Activated naive CD4-positive, alpha-beta T cell treated with anti-CD3 and anti-CD28 coated beads, Interleukin-2, amount 50 U/mL, for 72 hours (primary cell): ENCODE results near the gene C2CD3. TPM values are rescaled to one million over a fixed set of nuclear protein-coding genes. Genes with fewer than 3 reads are reported as not detected.

Experiments
- ATAC-seq, 2 donors: fragments of 150-1000 bp; cut with Tn5 transposase; 2 replicates each; pipeline ENCODE4 v1.10.0; 2021; ENCODE audit warnings: mild to moderate bottlenecking in 2 of 2, moderate library complexity in 2 of 2
- DNase-seq, 2 donors: peaks; one replicate each; pipeline ENCODE4 v3.0.0; 2021 to 2022; ENCODE audit warnings: low spot score in 2 of 2
- H3K27ac Mint-ChIP-seq, 2 donors: one replicate each; pipeline ENCODE4 v1.8.0; 2022; ENCODE audit warnings: mild to moderate bottlenecking in 2 of 2, mixed read lengths in 2 of 2
- H3K36me3 Mint-ChIP-seq, 2 donors: one replicate each; pipeline ENCODE4 v1.8.0; 2022; ENCODE audit warnings: mixed read lengths in 2 of 2
- H3K9me3 Mint-ChIP-seq, 2 donors: one replicate each; pipeline ENCODE4 v1.8.0; 2022; ENCODE audit warnings: mixed read lengths in 2 of 2
- total RNA-seq, 2 donors: library from RNA; stranded (reverse); gene quantifications; one replicate each; pipeline ENCODE4 v1.2.3, GENCODE V29; 2022

Gene C2CD3
- total RNA-seq, 2 donors from 2014 or later, result 28.6 to 42.8 TPM

DNA sequence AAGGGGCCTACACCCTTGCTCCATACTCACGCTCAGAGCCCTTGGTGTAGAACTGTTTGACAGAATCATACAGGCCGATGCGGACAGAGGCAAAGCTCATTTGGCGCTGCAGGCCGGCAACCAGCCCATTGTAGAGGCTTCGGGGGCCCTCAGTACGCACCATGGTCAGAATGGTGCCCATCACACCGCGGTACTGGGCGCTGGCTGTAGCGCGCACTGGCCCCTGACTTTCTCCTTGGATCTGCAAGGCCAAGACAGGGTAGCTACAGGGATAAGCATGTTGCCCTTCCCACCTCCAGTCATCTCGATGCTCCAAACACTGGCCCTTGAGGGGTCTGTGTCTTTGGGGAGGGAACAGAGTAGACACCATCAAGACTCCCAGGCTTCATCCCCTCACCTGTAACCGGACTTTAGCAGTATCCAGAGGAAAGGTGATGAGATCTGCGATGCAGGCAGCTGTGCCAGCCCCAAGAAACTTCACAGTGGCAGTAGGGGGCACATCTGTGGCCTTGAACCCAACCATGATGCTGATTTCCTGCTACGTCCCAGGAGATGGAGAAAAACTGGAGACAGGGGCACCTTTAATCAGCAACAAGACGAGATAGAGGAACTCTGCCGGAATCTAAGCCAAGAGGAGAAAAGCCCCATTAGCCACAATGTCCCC is 192.8 kb downstream of the C2CD3 start:
- Mint-ChIP-seq H3K27ac (peak overlapping the region; percentile 95 to 100), H3K36me3 (peaks cover 68 to 87% of the 10 kb centered on the region in 2 donors), H3K9me3 (no peaks in the 10 kb centered on the region)
- ATAC-seq (no peak), DNase-seq (no peak)

DNA sequence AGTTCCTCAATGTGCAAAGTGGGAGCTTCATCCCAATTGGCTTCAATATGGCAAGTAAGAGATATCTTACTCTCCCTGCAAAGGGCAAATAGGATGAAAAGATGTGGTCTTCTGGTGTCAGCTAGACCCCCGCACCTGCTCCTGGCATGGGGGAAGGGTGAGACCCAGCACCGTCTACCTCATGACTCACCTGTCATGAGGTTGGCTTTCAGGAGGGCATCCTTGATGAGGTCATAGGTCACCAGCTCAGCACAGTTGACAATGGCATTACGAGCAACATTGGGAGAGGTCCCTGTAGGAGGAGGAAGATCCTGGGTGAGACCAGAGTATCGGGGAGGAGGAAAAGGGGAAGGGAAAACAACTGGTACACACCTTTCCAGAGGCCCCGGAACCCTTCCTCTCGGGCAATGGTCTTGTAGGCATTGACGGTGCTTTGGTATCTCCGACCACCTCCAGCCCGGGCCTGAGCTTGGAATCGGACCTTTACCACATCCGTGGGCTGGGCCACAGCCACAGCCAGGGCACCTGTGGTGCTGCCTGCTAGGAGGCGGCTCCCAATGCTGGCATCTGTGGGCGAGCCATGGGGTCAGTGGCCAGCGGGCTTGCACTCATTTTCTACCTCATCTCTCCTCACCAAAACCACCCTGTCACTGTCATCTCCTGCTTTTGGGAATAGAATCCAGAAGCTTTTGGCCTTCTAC is 194.2 kb downstream of the C2CD3 start:
- peaks cover 56 to 74% of the 10 kb centered on the region in 2 donors for H3K36me3 Mint-ChIP-seq
- peak overlapping the region; percentile 63 to 95 for H3K27ac Mint-ChIP-seq
- no peak for ATAC-seq
- no peaks in the 10 kb centered on the region for H3K9me3 Mint-ChIP-seq
- DNase-seq, result no peak

DNA sequence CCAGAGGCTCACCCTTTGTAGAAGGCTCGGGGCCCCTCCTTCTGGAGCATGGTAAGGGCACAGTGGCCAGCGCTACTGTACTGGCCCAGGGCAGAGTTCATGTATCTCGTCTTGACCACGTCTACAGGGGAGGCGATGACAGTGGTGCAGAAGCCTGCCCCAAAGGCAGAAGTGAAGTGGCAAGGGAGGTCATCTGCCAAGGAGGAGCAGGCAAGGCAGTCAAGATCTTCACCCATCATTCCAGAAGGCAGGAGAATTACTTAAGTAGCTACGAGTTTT is 195.4 kb downstream of the C2CD3 start:
- Mint-ChIP-seq H3K36me3 (peaks cover 45 to 62% of the 10 kb centered on the region in 2 donors), H3K27ac (peak overlapping the region; percentile 42 to 85), H3K9me3 (no peaks in the 10 kb centered on the region)
- no peak for DNase-seq
- ATAC-seq, result no peak

DNA sequence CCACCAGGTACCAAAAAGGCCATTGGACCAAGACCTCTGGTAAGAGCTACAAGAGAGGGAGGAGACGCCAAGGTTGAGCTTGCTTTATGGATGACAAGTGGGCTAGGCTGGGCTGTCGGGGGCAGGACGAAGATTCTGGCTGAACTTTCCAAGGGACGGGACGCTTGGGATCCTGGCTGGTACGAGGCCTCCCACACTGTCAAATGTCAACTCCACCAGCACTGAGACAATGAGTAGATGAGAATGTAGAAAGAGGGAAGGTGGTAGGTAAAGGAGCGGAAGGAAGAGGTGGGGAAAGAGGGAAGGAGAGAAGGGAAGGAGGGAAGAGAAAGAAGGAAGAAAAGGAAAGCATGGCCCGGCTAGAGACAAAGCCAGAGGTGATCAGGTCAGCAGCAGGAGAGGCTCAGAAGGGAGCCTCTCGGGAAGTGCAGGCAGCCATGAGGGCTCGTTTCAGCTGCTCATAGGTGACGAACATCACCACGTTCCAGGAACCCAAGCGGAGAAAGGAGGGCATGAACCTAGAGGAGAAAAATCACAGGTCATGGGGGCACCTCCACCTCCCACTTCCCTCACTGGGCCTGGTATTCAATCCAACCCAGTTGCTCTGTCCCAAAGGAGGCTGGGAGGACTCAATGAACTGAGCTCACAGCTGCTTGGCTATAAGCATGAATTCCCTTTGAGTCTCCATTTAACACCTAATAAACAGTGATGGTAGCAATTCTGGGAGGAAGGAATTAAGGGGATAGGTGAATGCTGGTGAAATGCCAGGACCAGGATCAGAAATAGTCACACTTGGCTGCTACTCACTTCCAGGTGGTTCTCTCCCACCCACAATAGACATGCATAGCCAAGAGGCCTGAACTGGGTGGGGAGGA is 196.0 kb downstream of the C2CD3 start:
- no peak for DNase-seq
- no peak for ATAC-seq
- Mint-ChIP-seq H3K27ac (peak overlapping the region; percentile 42 to 85), H3K9me3 (no peaks in the 10 kb centered on the region), H3K36me3 (peaks cover 39 to 56% of the 10 kb centered on the region in 2 donors)

DNA sequence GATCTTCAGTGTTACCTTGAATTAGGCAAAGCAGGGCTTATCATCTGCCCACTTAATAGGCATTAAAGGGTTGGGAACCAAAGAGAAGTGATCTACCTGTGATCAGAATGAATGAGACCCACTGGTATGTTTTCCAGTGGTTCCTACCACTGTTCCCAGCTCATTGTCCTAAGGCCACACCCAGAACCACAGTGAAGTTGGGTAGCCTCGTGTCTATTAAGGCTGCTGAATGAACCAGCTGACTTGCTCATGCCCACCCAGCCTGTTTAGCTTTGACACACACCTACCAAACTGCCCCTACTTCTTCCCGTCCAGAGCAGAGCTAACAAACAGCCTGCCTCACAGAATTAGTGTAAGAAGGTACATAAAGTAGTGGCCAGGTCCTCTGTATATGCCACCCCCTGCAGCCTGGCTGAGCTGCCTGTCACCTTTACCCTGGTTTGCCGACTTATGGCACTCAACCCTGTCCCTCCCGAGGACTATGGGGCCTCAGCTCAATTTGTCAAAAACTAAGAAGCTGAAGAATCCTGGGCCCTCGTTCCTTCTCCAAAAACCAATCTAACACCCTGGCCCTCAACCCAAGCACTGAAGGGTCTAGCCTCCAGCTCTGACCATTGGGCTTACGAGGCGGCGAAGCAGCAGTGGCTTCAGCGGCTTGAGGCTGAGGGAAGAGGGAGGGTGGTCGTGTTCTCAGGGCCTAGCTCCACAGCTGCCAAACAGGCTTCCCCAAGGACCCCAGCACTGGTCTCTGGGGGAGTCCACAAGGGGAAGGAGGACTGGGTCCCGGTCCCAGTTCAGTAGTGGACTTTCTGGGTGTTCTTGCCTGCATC is 198.0 kb downstream of the C2CD3 start:
- DNase-seq, result no peak
- H3K9me3 Mint-ChIP-seq, result no peaks in the 10 kb centered on the region
- peak overlapping the region; percentile 8 to 90 for H3K27ac Mint-ChIP-seq
- H3K36me3 Mint-ChIP-seq, result peaks cover 24 to 37% of the 10 kb centered on the region in 2 donors
- ATAC-seq, result no peak

DNA sequence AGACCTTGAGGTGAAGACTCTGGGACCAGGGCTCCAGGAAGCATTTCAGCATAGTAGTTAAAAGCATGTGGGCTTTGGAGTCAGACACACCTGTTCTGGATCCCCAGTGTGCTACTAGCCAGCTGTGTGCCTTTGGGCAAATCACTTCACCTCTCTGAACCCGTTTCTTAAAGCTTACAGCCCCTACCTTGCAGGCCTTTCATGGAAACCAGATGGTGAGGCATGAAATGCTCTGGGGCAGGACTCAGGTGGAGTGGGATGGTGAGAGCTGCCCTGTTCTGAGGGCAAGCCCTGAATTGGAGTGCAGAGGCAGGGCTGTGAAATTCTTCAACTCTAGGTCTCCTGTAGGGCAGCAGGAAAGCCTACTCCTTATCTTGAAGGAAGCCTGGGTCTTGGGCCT is 198.6 kb downstream of the C2CD3 start:
- Mint-ChIP-seq H3K9me3 (no peaks in the 10 kb centered on the region), H3K27ac (peak overlapping the region; percentile 8 to 90), H3K36me3 (peaks cover 17 to 30% of the 10 kb centered on the region in 2 donors)
- DNase-seq (no peak), ATAC-seq (no peak)

DNA sequence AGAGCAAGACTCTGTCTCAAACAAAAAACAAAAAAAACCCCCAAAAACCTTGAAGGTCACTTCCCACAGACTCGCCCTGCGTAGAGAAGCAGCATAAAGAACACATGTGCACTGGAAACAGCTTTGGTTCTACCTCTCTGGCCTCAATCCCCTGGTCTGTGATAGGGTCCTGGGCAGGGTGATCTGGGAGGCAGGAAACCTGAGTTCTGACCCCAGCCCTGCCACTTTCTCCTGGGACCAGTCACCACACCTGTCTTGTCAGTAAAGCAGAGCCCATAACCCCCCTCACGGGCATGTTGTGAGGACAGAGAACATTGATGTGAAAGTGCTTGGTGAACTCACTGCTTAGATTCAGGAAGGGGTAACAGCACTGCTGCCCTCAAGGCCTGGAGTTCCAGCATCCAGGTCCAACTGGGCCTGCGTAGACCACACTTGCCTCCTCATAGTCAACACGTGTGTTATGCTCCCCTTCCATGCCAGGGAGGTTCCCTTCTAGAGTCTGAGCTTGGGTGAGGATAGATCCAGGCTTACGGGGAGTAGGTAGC is 199.6 kb downstream of the C2CD3 start:
- no peak for DNase-seq
- H3K9me3 Mint-ChIP-seq, result no peaks in the 10 kb centered on the region
- no peak for ATAC-seq
- peaks cover 8 to 21% of the 10 kb centered on the region in 2 donors for H3K36me3 Mint-ChIP-seq
- peak overlapping the region in 1 of 2 donors; percentile 85 for H3K27ac Mint-ChIP-seq

DNA sequence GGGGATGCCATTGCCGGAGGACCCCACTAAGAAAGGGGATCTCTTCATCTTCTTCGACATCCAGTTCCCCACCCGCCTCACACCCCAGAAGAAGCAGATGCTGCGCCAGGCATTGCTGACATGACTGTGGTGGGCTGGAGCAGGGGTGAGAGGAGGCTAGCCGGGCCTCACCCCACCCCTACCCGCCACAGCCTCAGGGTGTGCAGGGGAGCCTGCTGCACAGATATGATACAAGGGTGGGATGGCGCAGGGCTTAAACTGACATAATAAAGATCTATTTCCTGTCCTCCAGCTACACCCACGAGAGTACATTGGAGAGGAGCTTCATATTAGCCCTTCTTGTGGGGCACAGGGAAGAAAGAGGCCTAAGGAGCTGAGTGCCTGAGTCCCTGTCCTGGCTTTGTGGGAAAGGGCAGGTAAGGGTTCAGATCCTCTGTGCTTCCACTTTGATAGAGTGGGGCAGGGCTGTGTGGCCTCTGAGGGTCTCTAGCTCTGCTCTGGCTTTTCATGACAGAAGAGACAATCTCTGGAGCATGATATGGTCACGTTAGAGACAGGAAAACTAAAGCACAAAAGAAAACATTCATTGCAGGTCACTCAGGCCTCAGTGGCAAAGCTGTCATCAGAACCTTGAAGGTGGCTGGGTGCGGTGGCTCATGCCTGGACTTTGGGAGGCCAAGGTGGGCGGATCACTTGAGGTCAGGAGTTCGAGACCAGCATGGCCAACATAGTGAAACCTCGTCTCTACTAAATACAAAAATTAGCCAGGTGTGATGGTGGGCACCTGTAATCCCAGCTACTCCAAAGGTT is 200.6 kb downstream of the C2CD3 start:
- Mint-ChIP-seq H3K9me3 (no peaks in the 10 kb centered on the region), H3K36me3 (peaks cover 2 to 10% of the 10 kb centered on the region in 2 donors), H3K27ac (peak overlapping the region; percentile 60 to 85)
- ATAC-seq (peak in 1 of 2 donors; percentile 15), DNase-seq (no peak)

DNA sequence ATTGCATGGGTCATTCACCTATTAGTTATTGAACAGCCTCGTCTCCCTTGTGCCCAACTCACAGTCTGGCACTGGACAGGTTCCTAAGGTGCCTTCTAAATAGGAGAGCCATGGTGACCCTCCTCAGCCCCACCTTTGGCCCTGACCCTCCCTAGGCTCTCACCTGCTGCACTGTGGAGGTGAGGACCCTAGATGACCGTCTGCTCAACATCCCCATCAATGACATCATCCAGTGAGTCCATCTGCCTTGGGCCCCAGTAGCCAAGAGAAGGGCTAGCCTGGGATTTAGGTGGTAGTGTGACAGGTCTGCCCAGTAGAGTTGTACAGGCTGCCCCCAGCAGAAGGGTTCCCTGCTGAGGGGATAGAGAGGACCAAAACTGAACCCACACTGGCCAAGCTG is 201.7 kb downstream of the C2CD3 start:
- ATAC-seq, result no peak
- no peaks in the 10 kb centered on the region for H3K9me3 Mint-ChIP-seq
- H3K27ac Mint-ChIP-seq, result peak overlapping the region; percentile 3 to 60
- peaks cover 0 to 1% of the 10 kb centered on the region in 2 donors for H3K36me3 Mint-ChIP-seq
- no peak for DNase-seq

DNA sequence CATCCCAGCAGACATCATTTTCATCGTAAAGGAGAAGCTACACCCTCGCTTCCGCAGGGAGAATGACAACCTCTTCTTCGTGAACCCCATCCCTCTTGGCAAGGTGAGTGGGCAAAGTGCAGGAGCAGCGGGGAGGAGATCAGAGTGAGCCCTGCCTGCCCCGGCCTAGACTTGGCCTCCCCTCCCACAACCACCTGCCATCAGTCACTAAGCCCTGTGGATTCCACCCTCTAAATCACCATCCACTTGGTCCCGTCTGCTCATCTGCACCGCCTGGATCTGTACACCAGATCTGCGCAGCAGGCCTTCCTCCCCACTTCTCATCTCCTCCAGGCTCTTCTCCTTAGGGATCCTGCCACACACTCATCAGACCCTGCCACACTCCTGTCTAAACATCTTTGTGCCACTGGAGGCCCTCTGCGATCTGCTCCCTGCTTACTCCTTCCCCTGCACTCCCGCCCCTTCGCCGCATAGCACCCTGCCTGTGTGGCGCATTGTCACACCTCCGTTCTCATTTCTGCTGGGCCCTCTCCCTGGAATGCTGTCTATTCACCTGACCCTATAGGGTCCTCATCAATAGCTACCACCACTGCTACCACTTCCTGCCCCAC is 202.3 kb downstream of the C2CD3 start:
- Mint-ChIP-seq H3K9me3 (no peaks in the 10 kb centered on the region), H3K36me3 (no peaks in the 10 kb centered on the region), H3K27ac (peak overlapping the region; percentile 5 to 60)
- DNase-seq, result no peak
- ATAC-seq, result peak in 1 of 2 donors; percentile 5

DNA sequence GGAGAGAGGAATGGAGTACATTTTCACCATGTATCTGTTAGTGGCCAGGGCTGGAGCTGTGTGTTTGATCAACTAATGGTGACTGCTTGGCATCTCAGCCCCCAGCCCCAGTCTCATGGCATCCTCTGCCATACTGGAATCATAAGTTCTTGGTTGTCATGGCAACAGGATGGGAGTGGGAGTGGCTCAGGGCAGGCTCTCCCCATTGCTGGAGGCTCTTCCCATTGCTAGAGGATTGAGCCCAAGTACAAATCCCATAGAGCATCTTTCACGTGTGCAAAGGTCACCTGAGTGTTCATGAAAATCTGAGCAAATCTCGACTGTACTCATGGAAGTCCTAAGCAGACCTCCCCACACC is 205.1 kb downstream of the C2CD3 start:
- Mint-ChIP-seq H3K9me3 (no peaks in the 10 kb centered on the region), H3K36me3 (no peaks in the 10 kb centered on the region), H3K27ac (no peak overlapping the region)
- ATAC-seq (no peak), DNase-seq (peak in 1 of 2 donors; percentile 28)

DNA sequence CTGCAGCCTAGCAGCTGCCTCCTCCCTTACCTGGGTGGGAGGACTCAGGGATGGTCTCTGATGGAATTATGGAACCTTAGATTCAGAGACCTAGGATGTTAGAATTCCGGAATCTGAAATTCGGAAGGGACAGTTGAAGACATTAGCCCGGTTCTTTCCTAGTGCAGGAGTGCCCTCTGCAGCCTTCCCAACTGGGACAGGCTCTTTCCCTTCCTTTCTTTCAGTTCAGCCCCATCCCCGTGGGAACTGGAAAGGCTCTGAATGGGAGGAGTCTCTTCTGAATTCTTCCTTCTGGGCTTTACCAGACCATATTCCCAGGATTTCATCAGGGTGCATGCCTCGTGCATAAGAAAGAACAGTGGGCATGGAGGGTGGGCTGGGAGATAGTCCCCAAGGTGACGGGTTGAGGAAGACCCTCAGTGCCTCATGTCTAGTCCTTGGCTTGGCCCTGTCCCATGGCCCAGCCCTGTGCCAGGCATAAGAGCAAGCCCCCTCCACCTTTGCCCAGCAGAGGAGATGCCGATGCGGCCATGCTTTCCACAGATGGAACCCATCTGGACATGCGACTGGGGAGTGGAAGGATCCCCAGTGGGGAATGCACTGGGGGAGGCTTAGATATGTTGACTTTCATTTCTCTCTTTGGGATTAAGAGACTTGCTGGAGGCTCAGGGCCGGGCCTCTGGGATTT is 205.6 kb downstream of the C2CD3 start:
- DNase-seq (no peak), ATAC-seq (no peak)
- peak overlapping the region in 1 of 2 donors; percentile 55 for H3K27ac Mint-ChIP-seq
- no peaks in the 10 kb centered on the region for H3K9me3 Mint-ChIP-seq
- no peaks in the 10 kb centered on the region for H3K36me3 Mint-ChIP-seq

DNA sequence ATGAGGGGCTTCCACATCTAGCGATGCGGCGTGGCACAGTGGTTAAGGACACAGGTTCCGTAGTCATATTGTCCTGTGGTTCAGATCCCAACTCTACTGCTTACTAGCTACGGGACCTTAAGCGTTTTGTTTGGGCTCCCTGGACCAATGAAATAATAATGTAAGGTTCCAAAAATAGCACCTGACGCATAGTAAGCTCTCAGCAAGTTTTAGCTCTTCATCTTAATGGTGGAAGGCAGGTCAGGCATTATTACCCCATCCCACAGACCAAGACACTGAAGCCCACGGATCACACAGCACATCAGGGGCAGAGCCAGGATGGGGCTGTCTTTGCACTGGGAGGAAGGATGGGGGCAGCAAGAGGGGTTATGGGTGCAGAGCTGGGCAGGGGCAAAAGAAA is 206.9 kb downstream of the C2CD3 start:
- DNase-seq, result no peak
- peak in 1 of 2 donors; percentile 3 for ATAC-seq
- Mint-ChIP-seq H3K9me3 (no peaks in the 10 kb centered on the region), H3K36me3 (no peaks in the 10 kb centered on the region), H3K27ac (peak overlapping the region; percentile 61 to 83)
